ENCODE results near the gene GPX1.

Gene GPX1

GRCh38 chr3:49378249-49378895 is 20.2 kb upstream of the GPX1 start:
- H3K4me3 ChIP-seq (ENCODE audit: control insufficient read depth, low read depth, low read length) = no peak overlapping the region
- DNase-seq (ENCODE audit: low read depth) = peak; percentile 71
- TF ChIP-seq, protein P1, sequence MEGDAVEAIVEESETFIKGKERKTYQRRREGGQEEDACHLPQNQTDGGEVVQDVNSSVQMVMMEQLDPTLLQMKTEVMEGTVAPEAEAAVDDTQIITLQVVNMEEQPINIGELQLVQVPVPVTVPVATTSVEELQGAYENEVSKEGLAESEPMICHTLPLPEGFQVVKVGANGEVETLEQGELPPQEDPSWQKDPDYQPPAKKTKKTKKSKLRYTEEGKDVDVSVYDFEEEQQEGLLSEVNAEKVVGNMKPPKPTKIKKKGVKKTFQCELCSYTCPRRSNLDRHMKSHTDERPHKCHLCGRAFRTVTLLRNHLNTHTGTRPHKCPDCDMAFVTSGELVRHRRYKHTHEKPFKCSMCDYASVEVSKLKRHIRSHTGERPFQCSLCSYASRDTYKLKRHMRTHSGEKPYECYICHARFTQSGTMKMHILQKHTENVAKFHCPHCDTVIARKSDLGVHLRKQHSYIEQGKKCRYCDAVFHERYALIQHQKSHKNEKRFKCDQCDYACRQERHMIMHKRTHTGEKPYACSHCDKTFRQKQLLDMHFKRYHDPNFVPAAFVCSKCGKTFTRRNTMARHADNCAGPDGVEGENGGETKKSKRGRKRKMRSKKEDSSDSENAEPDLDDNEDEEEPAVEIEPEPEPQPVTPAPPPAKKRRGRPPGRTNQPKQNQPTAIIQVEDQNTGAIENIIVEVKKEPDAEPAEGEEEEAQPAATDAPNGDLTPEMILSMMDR (IDR thresholded peaks at IDR 0.05; ENCODE audit: control insufficient read depth, insufficient read depth, low read depth, low read length, missing control alignments) = no peak

DNA sequence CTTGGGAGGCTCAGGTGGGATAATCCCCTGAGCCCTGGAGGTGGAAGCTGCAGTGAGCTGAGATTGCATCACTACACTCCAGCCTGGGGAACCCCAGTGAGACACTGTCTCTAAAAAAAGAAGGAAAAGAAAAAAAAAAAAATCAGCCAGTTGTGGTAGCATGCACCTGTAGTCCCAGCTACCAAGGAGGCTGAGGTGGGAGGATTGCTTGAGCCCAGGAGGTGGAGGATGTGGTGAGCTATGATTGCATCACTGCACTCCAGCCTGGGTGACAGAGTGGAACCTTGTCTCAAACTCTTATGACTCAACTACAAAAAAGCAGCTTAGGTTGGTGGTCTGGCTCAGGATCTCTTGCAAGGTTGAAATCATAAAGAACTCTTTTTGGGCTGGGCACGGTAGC is 19.3 kb upstream of the GPX1 start:
- no peak for DNase-seq (ENCODE audit: low read depth)
- no peak overlapping the region for H3K4me3 ChIP-seq (ENCODE audit: control insufficient read depth, low read depth, low read length)
- TF ChIP-seq, protein P1 (IDR thresholded peaks at IDR 0.05; ENCODE audit: control insufficient read depth, insufficient read depth, low read depth, low read length, missing control alignments) = no peak

DNA sequence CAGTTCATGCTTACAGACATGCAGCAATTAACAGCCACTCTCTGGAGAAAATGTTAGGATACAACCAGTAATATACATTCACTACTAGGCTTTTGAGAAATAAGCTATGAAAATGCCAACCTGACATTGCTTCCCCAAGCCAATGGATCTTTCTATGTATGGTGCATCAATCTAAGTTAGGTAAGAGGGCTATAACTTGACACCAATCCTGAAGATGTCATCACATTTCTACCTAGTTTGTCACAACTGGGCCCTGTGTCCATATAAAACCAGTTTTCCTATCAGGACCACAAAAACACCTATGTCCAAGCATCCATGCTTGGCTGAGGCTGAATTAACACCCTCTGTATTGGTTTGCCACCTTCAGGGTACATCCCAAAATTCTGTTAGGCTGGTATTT is 13.8 kb upstream of the GPX1 start:
- no peak overlapping the region for H3K4me3 ChIP-seq (ENCODE audit: control insufficient read depth, low read depth, low read length)
- no peak for DNase-seq (ENCODE audit: low read depth)
- TF ChIP-seq, protein P1 (IDR thresholded peaks at IDR 0.05; ENCODE audit: control insufficient read depth, insufficient read depth, low read depth, low read length, missing control alignments) = no peak

DNA sequence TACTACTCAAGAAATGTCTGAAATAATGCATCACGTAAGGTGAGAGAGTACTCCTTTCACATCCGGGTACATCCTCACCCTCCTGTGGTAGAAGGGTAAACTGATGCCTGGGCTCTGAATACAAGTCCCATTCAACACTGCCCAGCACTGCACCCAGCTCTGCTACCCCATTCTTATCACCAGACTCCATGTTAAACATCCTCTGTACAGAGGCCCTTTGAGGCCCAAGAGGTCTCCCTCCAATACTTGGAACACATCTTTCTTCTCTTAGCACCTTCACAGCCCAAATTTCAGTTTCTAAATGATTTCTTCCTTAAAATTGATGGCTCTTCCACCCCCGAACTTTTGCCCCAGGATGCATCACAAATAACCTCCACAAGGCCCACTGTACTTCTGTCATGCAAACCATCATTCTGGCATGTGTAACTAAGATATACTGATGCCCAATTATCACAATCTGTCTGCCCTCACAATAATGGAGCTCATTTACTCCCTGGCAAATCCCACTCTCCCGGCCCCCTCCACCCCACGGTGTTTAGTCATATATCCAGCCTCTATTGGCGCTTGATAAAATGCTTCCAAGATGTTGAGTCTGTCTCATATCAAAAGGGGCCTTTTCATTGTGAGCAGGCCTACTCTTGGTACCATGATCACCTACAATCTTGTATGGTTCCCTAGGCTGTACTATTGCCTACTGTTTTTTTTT is 12.6 kb upstream of the GPX1 start:
- DNase-seq (ENCODE audit: low read depth) = no peak
- TF ChIP-seq, protein P1 (IDR thresholded peaks at IDR 0.05; ENCODE audit: control insufficient read depth, insufficient read depth, low read depth, low read length, missing control alignments) = no peak
- no peak overlapping the region for H3K4me3 ChIP-seq (ENCODE audit: control insufficient read depth, low read depth, low read length)

- TF ChIP-seq, protein P1 (IDR thresholded peaks at IDR 0.05; ENCODE audit: control insufficient read depth, insufficient read depth, low read depth, low read length, missing control alignments) = no peak
- no peak for DNase-seq (ENCODE audit: low read depth)
- H3K4me3 ChIP-seq (ENCODE audit: control insufficient read depth, low read depth, low read length) = no peak overlapping the region
Measured at GRCh38 chr3:49362561-49362960, 4.4 kb upstream of the GPX1 start.

DNA sequence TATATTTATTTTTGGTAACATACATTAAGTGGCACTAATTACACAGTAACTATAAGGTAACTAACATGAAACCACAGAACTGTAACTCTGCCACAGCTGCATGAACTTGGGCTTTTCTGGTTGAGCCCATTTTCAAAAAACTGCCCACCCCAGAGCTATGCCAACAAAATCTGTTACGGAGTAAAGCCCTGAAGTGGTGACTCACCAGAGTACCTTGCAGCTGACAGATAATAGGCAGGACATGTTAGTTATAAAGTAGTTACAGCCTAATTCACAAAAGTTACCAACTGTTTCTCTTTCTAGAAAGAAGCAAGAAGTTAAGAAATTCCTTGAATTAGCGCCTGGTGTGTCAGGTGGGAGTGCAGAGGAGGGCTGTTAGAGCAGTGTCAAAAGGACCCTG is 1.5 kb upstream of the GPX1 start:
- no peak overlapping the region for H3K4me3 ChIP-seq (ENCODE audit: control insufficient read depth, low read depth, low read length)
- DNase-seq (ENCODE audit: low read depth) = no peak
- TF ChIP-seq, protein P1 (IDR thresholded peaks at IDR 0.05; ENCODE audit: control insufficient read depth, insufficient read depth, low read depth, low read length, missing control alignments) = no peak
